IMR-90 (cell line): ENCODE measurements around the gene RBBP8NL. TPM values are rescaled to one million over a fixed set of nuclear protein-coding genes. Genes with fewer than 3 reads are reported as not detected.

ENCODE experiments used
- ATAC-seq: fragments of 200-7000 bp; cut with Tn5 transposase; 2 replicates; pipeline ENCODE4 v1.9.1; 2020; ENCODE audit warnings: low read depth, mild to moderate bottlenecking, moderate library complexity
- BruUV-seq: library from RNA; stranded (reverse); fragments of 400-500 nt; replicated peaks from 2 replicates; lab custom pipeline; 2021; lab: Mats Ljungman, UMichigan
- CTCF ChIA-PET: fragments of 300-600 bp; formaldehyde crosslinking; extraction: SDS; loops from one replicate; lab custom pipeline; 2021; ENCODE audit warnings: antibody characterized with exemption; lab: Yijun Ruan, JAX
- POLR2A ChIA-PET: fragments of 300-600 bp; sonication (Branson Sonifier 250); formaldehyde crosslinking; loops from one replicate; lab custom pipeline; 2022; ENCODE audit warnings: antibody characterized with exemption; ENCODE audit not compliant: unreplicated experiment; lab: Charles Lee
- DNase-seq: peaks from one replicate; pipeline ENCODE4 v3.0.0; 2013
- H2AFZ ChIP-seq: replicated peaks from 2 replicates; pipeline ENCODE3; 2013; ENCODE audit warnings: low read length, mild to moderate bottlenecking; ENCODE audit not compliant: poor library complexity
- H2AK5ac ChIP-seq: 2 replicates; pipeline ENCODE4 v1.6.1; 2013; ENCODE audit warnings: low read depth, low read length, inconsistent platforms
- H2AK9ac ChIP-seq: replicated peaks from 2 replicates; pipeline ENCODE3; 2013; ENCODE audit warnings: mild to moderate bottlenecking, low read depth, low read length, moderate library complexity; ENCODE audit not compliant: poor library complexity
- H2BK120ac ChIP-seq: 2 replicates; pipeline ENCODE4 v1.6.1; 2013; ENCODE audit warnings: low read depth, low read length, inconsistent platforms
- H2BK15ac ChIP-seq: 3 replicates; pipeline ENCODE4 v1.6.1; 2013; ENCODE audit warnings: low read depth, low read length, inconsistent platforms
- H2BK20ac ChIP-seq: 2 replicates; pipeline ENCODE4 v1.6.1; 2013; ENCODE audit warnings: low read depth, mild to moderate bottlenecking, inconsistent platforms, low read length, moderate library complexity
- H2BK5ac ChIP-seq: 2 replicates; pipeline ENCODE4 v1.6.1; 2013; ENCODE audit warnings: mild to moderate bottlenecking, low read depth, low read length, inconsistent platforms; ENCODE audit not compliant: poor library complexity, severe bottlenecking
- H3K14ac ChIP-seq: replicated peaks from 2 replicates; pipeline ENCODE4 v1.6.1; 2013; ENCODE audit warnings: low read depth, low read length, inconsistent platforms
- H3K18ac ChIP-seq: 2 replicates; pipeline ENCODE4 v1.6.1; 2013; ENCODE audit warnings: low read depth, low read length, control low read depth
- H3K23ac ChIP-seq: 2 replicates; pipeline ENCODE4 v1.6.1; 2013; ENCODE audit warnings: low read depth, low read length, inconsistent platforms
- H3K27ac ChIP-seq: 2 replicates; pipeline ENCODE4 v1.5.1; 2013; ENCODE audit warnings: mild to moderate bottlenecking, control low read depth, low read length; ENCODE audit not compliant: insufficient read depth
- H3K27me3 ChIP-seq: 2 replicates; pipeline ENCODE4 v1.6.1; 2013; ENCODE audit warnings: low read length; ENCODE audit not compliant: control insufficient read depth, insufficient read depth
- H3K36me3 ChIP-seq: 2 replicates; pipeline ENCODE4 v1.6.1; 2013; ENCODE audit warnings: low read length, mixed read lengths; ENCODE audit not compliant: control insufficient read depth, insufficient read depth
- H3K4ac ChIP-seq: 2 replicates; pipeline ENCODE4 v1.6.1; 2013; ENCODE audit warnings: low read depth, low read length, inconsistent platforms
- H3K4me1 ChIP-seq: 2 replicates; pipeline ENCODE4 v1.6.1; 2013; ENCODE audit warnings: low read length, mixed read lengths; ENCODE audit not compliant: control insufficient read depth, insufficient read depth
- H3K4me2 ChIP-seq: 2 replicates; pipeline ENCODE4 v1.6.1; 2013; ENCODE audit warnings: low read depth, mild to moderate bottlenecking, control low read depth, low read length, moderate library complexity
- H3K4me3 ChIP-seq: 2 replicates; pipeline ENCODE4 v1.5.1; 2013; ENCODE audit warnings: low read depth, mild to moderate bottlenecking, control low read depth, low read length, moderate library complexity; ENCODE audit not compliant: insufficient read depth
- H3K56ac ChIP-seq: 2 replicates; pipeline ENCODE4 v1.6.1; 2013; ENCODE audit warnings: low read length, inconsistent platforms; ENCODE audit not compliant: insufficient read depth; ENCODE audit errors: extremely low read depth
- H3K79me1 ChIP-seq, 2 experiments: 2 replicates each; pipeline ENCODE4 v1.6.1; 2013; ENCODE audit warnings: low read length in 2 of 2, inconsistent platforms in 1 of 2, low read depth in 1 of 2
- H3K9ac ChIP-seq: 2 replicates; pipeline ENCODE4 v1.6.1; 2013; ENCODE audit warnings: low read depth, low read length, control low read depth
- H3K9me1 ChIP-seq: 2 replicates; pipeline ENCODE4 v1.6.1; 2013; ENCODE audit warnings: low read length, inconsistent platforms; ENCODE audit not compliant: insufficient read depth
- H3K9me3 ChIP-seq: 2 replicates; pipeline ENCODE4 v1.6.1; 2013; ENCODE audit warnings: low read length; ENCODE audit not compliant: control insufficient read depth, insufficient read depth
- H4K20me1 ChIP-seq: 2 replicates; pipeline ENCODE4 v1.6.1; 2013; ENCODE audit warnings: low read length, inconsistent platforms; ENCODE audit not compliant: insufficient read depth
- H4K5ac ChIP-seq: 2 replicates; pipeline ENCODE4 v1.6.1; 2013; ENCODE audit warnings: mild to moderate bottlenecking, low read depth, low read length, control low read depth
- H4K8ac ChIP-seq, 2 experiments: 2 replicates each; pipeline ENCODE4 v1.6.1; 2013; ENCODE audit warnings: low read depth in 2 of 2, low read length in 2 of 2, control low read depth in 1 of 2, inconsistent platforms in 1 of 2
- H4K91ac ChIP-seq: 2 replicates; pipeline ENCODE4 v1.6.1; 2013; ENCODE audit warnings: low read depth, low read length, inconsistent platforms; ENCODE audit not compliant: insufficient read depth
- BHLHE40 ChIP-seq: fragments of 150-350 bp; IDR thresholded peaks from 2 replicates; pipeline ENCODE4 v1.6.1; 2016; ENCODE audit warnings: mild to moderate bottlenecking, low read depth, low read length
- CEBPB ChIP-seq: IDR thresholded peaks from 2 replicates; pipeline ENCODE4 v1.6.1; 2012; ENCODE audit warnings: low read depth, low read length, improper control_type of control experiment
- MAFK ChIP-seq: IDR thresholded peaks from 2 replicates; pipeline ENCODE4 v1.6.1; 2012; ENCODE audit warnings: low read depth, low read length, improper control_type of control experiment
- MXI1 ChIP-seq: IDR thresholded peaks from 2 replicates; pipeline ENCODE4 v1.6.1; 2012; ENCODE audit warnings: low read depth, mild to moderate bottlenecking, low read length, moderate library complexity, borderline replicate concordance
- POLR2A ChIP-seq: IDR thresholded peaks from 2 replicates; pipeline ENCODE4 v1.6.1; 2012; ENCODE audit warnings: mild to moderate bottlenecking, low read depth, low read length
- RFX5 ChIP-seq: IDR thresholded peaks from 2 replicates; pipeline ENCODE4 v1.8.0; 2012; ENCODE audit warnings: low read depth, mild to moderate bottlenecking, low read length, moderate library complexity
- SMC3 ChIP-seq: fragments of 150-350 bp; IDR thresholded peaks from 2 replicates; pipeline ENCODE4 v1.6.1; 2016; ENCODE audit warnings: low read depth, mild to moderate bottlenecking, antibody characterized with exemption, low read length, moderate library complexity
- WGBS, 2 experiments: methylation state at CpG; one replicate each; pipeline versions ENCODE4 v1.1.5 to v1.1.7; 2013; ENCODE audit warnings: missing lambda C conversion rate in 2 of 2; ENCODE audit not compliant: insufficient read length in 1 of 2; ENCODE audit errors: extremely low coverage in 2 of 2; 5-methylcytosine and 5-hydroxymethylcytosine counted together
- dilution Hi-C: fragments of 300-500 bp; cut with HindIII; formaldehyde crosslinking; loops from one replicate; pipeline ENCODE4 v1.14.3; 2018; ENCODE audit warnings: low sequenced_read_pairs; ENCODE audit not compliant: unreplicated experiment
- in situ Hi-C: fragments of 300-500 bp; cut with MboI; formaldehyde crosslinking; loops from 3 replicates; pipeline ENCODE4 v1.14.3; 2019; ENCODE audit warnings: low sequenced_read_pairs, inconsistent platforms, mixed read lengths
- intact Hi-C: fragments of 100-400 bp; cut with micrococcal nuclease; formaldehyde crosslinking; loops from 2 replicates; pipeline ENCODE4 v1.10.0; 2022
- polyA plus RNA-seq, 3 experiments: library from polyadenylated mRNA; depleted of rRNA; stranded (reverse); fragments of >200 nt; gene quantifications; 2 replicates each; pipeline ENCODE4 v1.2.3, GENCODE V29; 2012; ENCODE audit warnings: low replicate concordance in 1 of 3
- total RNA-seq: library from RNA; depleted of rRNA; stranded (reverse); fragments of >200 nt; gene quantifications from 2 replicates; pipeline ENCODE4 v1.2.3, GENCODE V29; 2012
- TF ChIP-seq, protein P1 (sequence below): fragments of 150-350 bp; IDR thresholded peaks from 2 replicates; pipeline ENCODE4 v1.6.1; 2016; ENCODE audit warnings: low read depth, mild to moderate bottlenecking, low read length, moderate library complexity, borderline replicate concordance

Gene RBBP8NL
- total and polyA plus RNA-seq, 2 of the 4 experiments (the other 2 are of a cell fraction), result not detected

DNA sequence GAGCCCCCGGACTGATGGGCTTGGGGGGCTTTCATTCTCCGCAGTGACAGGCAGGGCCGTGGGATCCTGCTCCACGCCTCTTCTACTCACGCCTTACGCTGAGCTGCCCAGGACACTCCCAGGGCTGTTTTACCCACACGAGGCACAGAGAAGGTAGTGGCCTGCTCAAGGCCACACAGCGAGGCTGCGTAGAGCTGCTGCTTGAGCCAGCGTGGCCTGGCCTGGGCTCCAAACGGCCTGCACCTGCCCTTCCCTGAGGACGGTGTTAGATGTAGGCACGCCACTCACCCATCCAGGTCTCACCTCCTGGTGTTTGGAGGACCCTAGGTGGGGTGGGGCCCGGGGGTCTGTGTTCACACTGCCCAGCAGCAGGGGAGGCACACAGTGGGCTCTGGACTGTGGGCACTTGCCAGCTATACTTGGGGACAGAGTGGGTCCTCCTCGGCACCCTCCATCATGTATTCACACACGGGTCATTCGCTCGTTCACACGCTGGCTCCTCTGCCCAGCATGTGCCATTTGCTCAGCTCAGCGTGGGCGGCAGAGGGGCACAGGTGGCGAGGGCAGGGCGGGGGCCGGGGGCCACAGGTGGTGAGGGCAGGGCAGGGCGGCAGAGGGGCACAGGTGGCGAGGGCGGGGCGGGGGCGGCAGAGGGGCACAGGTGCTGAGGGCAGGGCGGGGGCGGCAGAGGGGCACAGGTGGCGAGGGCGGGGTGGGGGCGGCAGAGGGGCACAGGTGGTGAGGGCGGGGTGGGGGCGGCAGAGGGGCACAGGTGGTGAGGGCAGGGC lies 18.4 kb upstream of the RBBP8NL start:
- 86% methylated on average over 13 of the region's 36 CpGs; no CpG with 5 or more reads in 1 of the 2 experiments for WGBS, 2 experiments
- dilution Hi-C loops, result no loop called here
- no TSS peak for BruUV-seq

More for the DNA sequence above, 18.4 kb upstream of the RBBP8NL start:
- Histone ChIP-seq H3K9ac (no peak overlapping the region), H3K4me3 (no peak overlapping the region), H4K91ac (no peak overlapping the region), H3K56ac (no peak overlapping the region), H3K9me1 (no peaks in the 10 kb centered on the region), H2BK15ac (no peak overlapping the region), H3K4ac (no peak overlapping the region), H3K36me3 (no peaks in the 10 kb centered on the region), H2BK20ac (no peak overlapping the region), H3K27ac (no peak overlapping the region), H2AFZ (no peak overlapping the region), H4K5ac (no peak overlapping the region), H3K79me1 (no peaks in the 10 kb centered on the region), H3K9me3 (peaks cover 2% of the 10 kb centered on the region; the same call in 1 of the 2 replicates), H2BK120ac (no peak overlapping the region), H3K18ac (no peak overlapping the region), H4K8ac (no peak overlapping the region), H3K4me2 (no peak overlapping the region), H4K20me1 (no peaks in the 10 kb centered on the region), H3K27me3 (peaks cover 34% of the 10 kb centered on the region; the same call in 1 of the 2 replicates), H2AK5ac (no peak overlapping the region), H3K23ac (no peak overlapping the region), H3K14ac (no peak overlapping the region), H2BK5ac (no peak overlapping the region), H2AK9ac (no peak overlapping the region), H3K4me1 (no peaks in the 10 kb centered on the region)
- CTCF ChIA-PET, result no interaction called here
- in situ Hi-C loops (no loop called here), intact Hi-C loops (no loop called here)
- no peak for DNase-seq
- ATAC-seq, result no peak
- TF ChIP-seq POLR2A, result no peak
- no peak for TF ChIP-seq MXI1
- TF ChIP-seq RFX5, result no peak
- TF ChIP-seq CEBPB, result no peak
- TF ChIP-seq BHLHE40, result no peak
- TF ChIP-seq, protein P1, sequence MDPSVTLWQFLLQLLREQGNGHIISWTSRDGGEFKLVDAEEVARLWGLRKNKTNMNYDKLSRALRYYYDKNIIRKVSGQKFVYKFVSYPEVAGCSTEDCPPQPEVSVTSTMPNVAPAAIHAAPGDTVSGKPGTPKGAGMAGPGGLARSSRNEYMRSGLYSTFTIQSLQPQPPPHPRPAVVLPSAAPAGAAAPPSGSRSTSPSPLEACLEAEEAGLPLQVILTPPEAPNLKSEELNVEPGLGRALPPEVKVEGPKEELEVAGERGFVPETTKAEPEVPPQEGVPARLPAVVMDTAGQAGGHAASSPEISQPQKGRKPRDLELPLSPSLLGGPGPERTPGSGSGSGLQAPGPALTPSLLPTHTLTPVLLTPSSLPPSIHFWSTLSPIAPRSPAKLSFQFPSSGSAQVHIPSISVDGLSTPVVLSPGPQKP, result no peak
- no peak for TF ChIP-seq SMC3
- no peak for TF ChIP-seq MAFK
- POLR2A ChIA-PET, result no interaction called here
